ENCODE results near the gene SLC5A9. TPM values are rescaled to one million over a fixed set of nuclear protein-coding genes. Genes with fewer than 3 reads are reported as not detected.

SLC5A9 gene
- total and polyA plus RNA-seq, 2 donors (not counting 1 experiment from before 2014, with no cell fraction given) = 0.07 TPM; not detected in 1

DNA sequence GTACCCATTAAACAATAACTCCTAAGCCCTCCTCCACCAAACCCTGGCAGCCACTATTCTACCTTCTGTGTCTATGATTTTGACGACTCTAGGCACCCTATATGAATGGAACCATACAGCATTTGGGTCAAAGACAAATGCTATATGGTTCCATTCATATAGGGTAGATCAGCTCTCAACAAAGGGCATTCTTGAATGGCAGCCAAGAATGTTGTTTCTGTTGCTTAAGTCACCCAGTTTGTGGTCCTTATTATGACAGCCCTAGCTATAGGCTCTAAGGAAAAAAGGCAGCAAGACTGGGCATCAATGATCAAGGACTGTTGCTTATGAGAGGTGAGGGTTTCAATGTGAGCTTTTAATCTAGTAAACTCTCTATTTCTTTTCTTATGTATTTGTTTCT is 4.7 kb upstream of the SLC5A9 start:
- no peaks in the 10 kb centered on the region for H3K4me1 ChIP-seq (ENCODE audit: control insufficient read depth in 2 of 2, insufficient read depth in 2 of 2, low read length in 2 of 2)
- no peak for DNase-seq
- no peaks in the 10 kb centered on the region for H3K4me1 Mint-ChIP-seq
- peaks cover 16% of the 10 kb centered on the region for H3K27me3 Mint-ChIP-seq
- no peak overlapping the region for H2AFZ ChIP-seq (ENCODE audit: insufficient read depth, low read depth, low read length, poor library complexity, severe bottlenecking)
- peaks cover 0 to 2% (median 0%) of the 10 kb centered on the region in 4 experiments for H3K27me3 ChIP-seq (replicated peaks in 1 of 4; ENCODE audit: control extremely low read depth in 1 of 4, control insufficient read depth in 3 of 4, insufficient read depth in 4 of 4, low read length in 3 of 4)
- no peaks in the 10 kb centered on the region for H3K79me2 ChIP-seq (ENCODE audit: control insufficient read depth, insufficient read depth, low read length)
- no peaks in the 10 kb centered on the region for H3K9me3 ChIP-seq (ENCODE audit: control extremely low read depth in 1 of 3, control insufficient read depth in 2 of 3, insufficient read depth in 1 of 3, low read length in 2 of 3)
- H3K27ac Mint-ChIP-seq = no peak overlapping the region
- ChIA-PET CTCF (no interaction called here), POLR2A (no interaction called here)
- ATAC-seq (ENCODE audit: low read depth) = no peak
- H3K9ac ChIP-seq (ENCODE audit: low read length) = no peak overlapping the region
- no peaks in the 10 kb centered on the region for H4K20me1 ChIP-seq (ENCODE audit: control insufficient read depth, insufficient read depth, low read length, poor library complexity, severe bottlenecking)
- TF ChIP-seq EZH2 (IDR thresholded peaks at IDR 0.05; ENCODE audit: borderline replicate concordance, insufficient read depth, low read depth, low read length, poor library complexity, severe bottlenecking) = no peak
- TF ChIP-seq, protein P1, sequence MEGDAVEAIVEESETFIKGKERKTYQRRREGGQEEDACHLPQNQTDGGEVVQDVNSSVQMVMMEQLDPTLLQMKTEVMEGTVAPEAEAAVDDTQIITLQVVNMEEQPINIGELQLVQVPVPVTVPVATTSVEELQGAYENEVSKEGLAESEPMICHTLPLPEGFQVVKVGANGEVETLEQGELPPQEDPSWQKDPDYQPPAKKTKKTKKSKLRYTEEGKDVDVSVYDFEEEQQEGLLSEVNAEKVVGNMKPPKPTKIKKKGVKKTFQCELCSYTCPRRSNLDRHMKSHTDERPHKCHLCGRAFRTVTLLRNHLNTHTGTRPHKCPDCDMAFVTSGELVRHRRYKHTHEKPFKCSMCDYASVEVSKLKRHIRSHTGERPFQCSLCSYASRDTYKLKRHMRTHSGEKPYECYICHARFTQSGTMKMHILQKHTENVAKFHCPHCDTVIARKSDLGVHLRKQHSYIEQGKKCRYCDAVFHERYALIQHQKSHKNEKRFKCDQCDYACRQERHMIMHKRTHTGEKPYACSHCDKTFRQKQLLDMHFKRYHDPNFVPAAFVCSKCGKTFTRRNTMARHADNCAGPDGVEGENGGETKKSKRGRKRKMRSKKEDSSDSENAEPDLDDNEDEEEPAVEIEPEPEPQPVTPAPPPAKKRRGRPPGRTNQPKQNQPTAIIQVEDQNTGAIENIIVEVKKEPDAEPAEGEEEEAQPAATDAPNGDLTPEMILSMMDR (IDR thresholded peaks at IDR 0.05) = no peak
- no peak overlapping the region for H3K4me3 ChIP-seq (ENCODE audit: control extremely low read depth in 1 of 5, extremely low read depth in 1 of 5, insufficient read depth in 1 of 5, low read depth in 2 of 5, low read length in 4 of 5)
- H3K4me2 ChIP-seq (replicated peaks; ENCODE audit: low read depth, low read length, poor library complexity, severe bottlenecking) = no peak overlapping the region
- intact Hi-C loops (cut with micrococcal nuclease) = no loop called here
- WGBS (ENCODE audit: insufficient coverage) = no CpG with 5 or more reads among the region's 1 CpG
- H3K9me3 Mint-ChIP-seq (ENCODE audit: insufficient read depth) = no peaks in the 10 kb centered on the region
- H3K27ac ChIP-seq (ENCODE audit: low read length in 2 of 2) = no peak overlapping the region
- H3K36me3 ChIP-seq (replicated peaks in 1 of 2; ENCODE audit: control extremely low read depth in 1 of 2, control insufficient read depth in 1 of 2, extremely low read depth in 1 of 2, insufficient read depth in 2 of 2, low read length in 1 of 2) = no peaks in the 10 kb centered on the region
- H3K4me3 Mint-ChIP-seq = no peak overlapping the region

DNA sequence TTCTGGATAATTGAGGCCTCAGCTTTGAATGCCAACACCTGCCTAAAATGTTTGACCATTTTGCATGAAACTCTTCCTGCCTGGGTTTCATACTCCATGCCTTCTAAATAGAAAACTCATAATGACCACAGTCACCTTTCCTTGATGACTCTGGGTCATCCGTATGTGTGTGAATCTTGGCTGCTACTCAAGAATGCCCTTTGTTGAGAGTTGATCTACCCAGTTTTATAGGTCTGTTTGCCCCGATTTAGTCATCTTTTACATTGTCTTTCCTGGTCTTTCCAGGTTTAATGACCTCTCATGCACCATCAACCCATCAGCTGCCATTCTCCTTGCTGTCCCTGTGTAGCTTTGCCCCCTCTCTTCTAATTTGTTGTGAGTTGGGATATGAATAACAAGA is 2.7 kb upstream of the SLC5A9 start:
- POLR2A ChIA-PET = no interaction called here

More for the DNA sequence above, 2.7 kb upstream of the SLC5A9 start:
- no peak for DNase-seq
- Histone ChIP-seq H3K4me1 (ENCODE audit: control insufficient read depth in 2 of 2, insufficient read depth in 2 of 2, low read length in 2 of 2) (no peaks in the 10 kb centered on the region), H3K27ac (ENCODE audit: low read length in 2 of 2) (no peak overlapping the region), H3K4me2 (replicated peaks; ENCODE audit: low read depth, low read length, poor library complexity, severe bottlenecking) (no peak overlapping the region), H3K9ac (ENCODE audit: low read length) (no peak overlapping the region), H3K27me3 (replicated peaks in 1 of 4; ENCODE audit: control extremely low read depth in 1 of 4, control insufficient read depth in 3 of 4, insufficient read depth in 4 of 4, low read length in 3 of 4) (peaks cover 0 to 2% (median 0%) of the 10 kb centered on the region in 4 experiments), H3K36me3 (replicated peaks in 1 of 2; ENCODE audit: control extremely low read depth in 1 of 2, control insufficient read depth in 1 of 2, extremely low read depth in 1 of 2, insufficient read depth in 2 of 2, low read length in 1 of 2) (no peaks in the 10 kb centered on the region), H3K4me3 (ENCODE audit: control extremely low read depth in 1 of 5, extremely low read depth in 1 of 5, insufficient read depth in 1 of 5, low read depth in 2 of 5, low read length in 4 of 5) (no peak overlapping the region), H2AFZ (ENCODE audit: insufficient read depth, low read depth, low read length, poor library complexity, severe bottlenecking) (no peak overlapping the region), H4K20me1 (ENCODE audit: control insufficient read depth, insufficient read depth, low read length, poor library complexity, severe bottlenecking) (no peaks in the 10 kb centered on the region), H3K9me3 (ENCODE audit: control extremely low read depth in 1 of 3, control insufficient read depth in 2 of 3, insufficient read depth in 1 of 3, low read length in 2 of 3) (no peaks in the 10 kb centered on the region), H3K79me2 (ENCODE audit: control insufficient read depth, insufficient read depth, low read length) (no peaks in the 10 kb centered on the region)
- no peak overlapping the region for H3K27ac Mint-ChIP-seq
- H3K4me1 Mint-ChIP-seq = no peaks in the 10 kb centered on the region
- H3K9me3 Mint-ChIP-seq (ENCODE audit: insufficient read depth) = no peaks in the 10 kb centered on the region
- CTCF ChIA-PET = interaction anchor here (1.2 kb wide), 1 partner anchor 279 kb away, joined by 3 read pairs; no protein-coding TSS in a partner anchor
- H3K27me3 Mint-ChIP-seq = peaks cover 6% of the 10 kb centered on the region
- H3K4me3 Mint-ChIP-seq = no peak overlapping the region
- no peak for ATAC-seq (ENCODE audit: low read depth)
- intact Hi-C loops (cut with micrococcal nuclease) = no loop called here
- WGBS (ENCODE audit: insufficient coverage) = no CpG with 5 or more reads among the region's 2 CpGs
- TF ChIP-seq, protein P1 (IDR thresholded peaks at IDR 0.05) = no peak
- no peak for TF ChIP-seq EZH2 (IDR thresholded peaks at IDR 0.05; ENCODE audit: borderline replicate concordance, insufficient read depth, low read depth, low read length, poor library complexity, severe bottlenecking)

Measured in B cell (primary cell).